Erythroblast (primary cell): ENCODE measurements around the gene CIROP.

Experiments used
- GATA1 ChIP-seq: IDR thresholded peaks from 2 replicates; pipeline ENCODE4 v1.6.1; 2011; ENCODE audit warnings: low read depth, mild to moderate bottlenecking, control low read depth, low read length, moderate library complexity
- POLR2A ChIP-seq: IDR thresholded peaks from 2 replicates; pipeline ENCODE4 v1.6.1; 2011; ENCODE audit warnings: mild to moderate bottlenecking, low read length

DNA sequence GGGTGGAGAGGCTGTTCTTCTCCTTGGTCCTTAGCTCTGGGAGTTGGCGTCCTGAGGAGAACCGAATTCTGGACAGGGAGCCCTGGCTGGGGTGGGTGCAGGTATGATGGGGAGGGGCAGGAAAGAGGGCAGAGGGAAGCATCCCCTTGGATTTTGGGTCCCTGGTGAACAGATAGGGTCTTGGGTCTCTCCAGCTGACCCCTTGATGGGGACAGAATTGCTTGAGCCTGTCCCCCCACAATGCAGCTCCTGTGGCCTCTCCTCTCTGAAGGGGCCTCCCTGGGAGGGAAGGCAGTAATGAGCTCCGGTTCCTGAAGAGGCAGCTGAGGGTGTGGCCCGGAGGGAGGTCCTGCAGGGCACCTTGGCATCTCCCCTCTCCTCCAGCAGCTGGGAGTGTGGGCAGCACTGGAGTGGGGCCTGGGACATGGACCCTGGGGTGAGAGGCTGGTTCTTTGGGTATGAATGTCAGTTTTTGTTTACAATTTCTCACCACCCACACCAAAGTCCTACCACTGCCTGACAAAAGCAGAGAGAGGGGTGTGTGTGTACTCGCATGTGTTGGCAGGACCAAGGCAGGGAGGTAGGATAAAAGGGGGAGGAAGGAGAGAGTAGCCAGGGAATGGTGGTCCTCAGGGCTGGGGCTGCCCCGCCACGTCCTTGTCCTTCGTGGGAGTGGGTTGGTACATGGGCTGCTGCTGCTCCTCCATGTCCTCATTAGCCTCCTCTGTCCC, 21.9 kb upstream of the CIROP start:
- no peak for TF ChIP-seq POLR2A
- no peak for TF ChIP-seq GATA1
